Uterus (tissue), 4 donors: ENCODE results near the gene ZNF148. TPM values are rescaled to one million over a fixed set of nuclear protein-coding genes. Genes with fewer than 3 reads are reported as not detected.

Source experiments
- DNase-seq, 2 donors: peaks; one replicate each; pipeline ENCODE4 v3.0.0-alpha.2; 2019 to 2020
- H3K27ac ChIP-seq, 2 donors: fragments of 200-600 bp; sonication (generic); 1 replicate in 1 of 2; 2 replicates in 1 of 2; pipeline ENCODE4 v1.5.1; 2016 to 2018
- H3K27me3 ChIP-seq, 2 donors: fragments of 200-600 bp; sonication (generic); one replicate each; pipeline ENCODE4 v1.5.1; 2018 to 2019; ENCODE audit warnings: control low read depth in 1 of 2
- H3K36me3 ChIP-seq, 2 donors: fragments of 200-600 bp; sonication (generic); one replicate each; pipeline ENCODE4 v1.5.1; 2019; ENCODE audit warnings: control low read depth in 1 of 2
- H3K4me1 ChIP-seq, 2 donors: fragments of 200-600 bp; sonication (generic); one replicate each; pipeline ENCODE4 v1.5.1; 2018 to 2019; ENCODE audit warnings: control low read depth in 1 of 2
- H3K4me3 ChIP-seq, 2 donors: fragments of 200-600 bp; sonication (generic); 1 replicate in 1 of 2; 2 replicates in 1 of 2; pipeline ENCODE4 v1.5.1; 2018 to 2019; ENCODE audit warnings: mild to moderate bottlenecking in 1 of 2
- H3K9me3 ChIP-seq, 2 donors: fragments of 200-600 bp; sonication (generic); one replicate each; pipeline ENCODE4 v1.5.1; 2019; ENCODE audit warnings: control low read depth in 1 of 2
- POLR2A ChIP-seq, 2 donors: fragments of 450-650 bp; IDR thresholded peaks; one replicate each; pipeline ENCODE4 v1.6.1; 2016; ENCODE audit warnings: antibody characterized with exemption in 2 of 2, mild to moderate bottlenecking in 1 of 2, moderate library complexity in 1 of 2
- intact Hi-C: fragments of 100-400 bp; cut with DNase I; formaldehyde crosslinking; loops from one replicate; pipeline ENCODE4 v1.15.1; 2023; ENCODE audit warnings: low total_unique reads
- total RNA-seq, 4 donors: library from RNA; depleted of rRNA in 3 of 4; stranded (reverse); fragments of >200 nt in 3 of 4; gene quantifications; one replicate each; pipeline versions ENCODE4 v1.1.0 to v1.2.4, GENCODE V29; 2014 to 2023
- TF ChIP-seq, protein P1 (sequence below), 4 experiments: fragments of 200-600 bp in 2 of 4; fragments of 450-650 bp in 2 of 4; sonication (generic) in 2 of 4; IDR thresholded peaks; one replicate each; pipeline ENCODE4 v1.5.1; 2016 to 2019; ENCODE audit warnings: antibody characterized with exemption in 4 of 4, mild to moderate bottlenecking in 2 of 4, moderate library complexity in 1 of 4
- donor health status: DM: yes; HTN: yes; CAD: no.

ZNF148 gene
- total RNA-seq, 4 donors from 2014 or later, result 21.2 to 93.1 (median 53.0) TPM

DNA sequence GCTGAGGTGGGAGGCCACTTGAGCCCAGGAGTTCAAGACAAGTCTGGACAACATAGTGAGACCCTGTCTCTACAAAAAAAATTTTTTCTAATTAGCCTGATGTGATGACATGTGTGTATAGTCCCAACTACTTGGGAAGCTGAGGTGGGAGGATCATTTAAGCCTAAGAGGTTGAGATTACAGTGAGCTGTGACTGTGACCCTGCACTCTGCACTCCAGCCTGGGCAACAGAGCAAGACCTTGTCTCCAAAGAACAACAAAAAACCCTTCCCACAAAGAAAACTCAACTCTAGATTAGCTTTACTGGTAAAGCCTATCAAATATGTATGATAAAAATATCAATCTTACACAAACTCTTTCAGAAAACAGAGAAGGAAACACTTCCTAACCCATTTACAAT lies 68.5 kb downstream of the ZNF148 start:
- no peak overlapping the region for H3K27ac ChIP-seq
- no peaks in the 10 kb centered on the region for H3K4me1 ChIP-seq
- H3K4me3 ChIP-seq, result no peak overlapping the region
- no peaks in the 10 kb centered on the region for H3K36me3 ChIP-seq
- intact Hi-C loops, result no loop called here
- TF ChIP-seq, protein P1, sequence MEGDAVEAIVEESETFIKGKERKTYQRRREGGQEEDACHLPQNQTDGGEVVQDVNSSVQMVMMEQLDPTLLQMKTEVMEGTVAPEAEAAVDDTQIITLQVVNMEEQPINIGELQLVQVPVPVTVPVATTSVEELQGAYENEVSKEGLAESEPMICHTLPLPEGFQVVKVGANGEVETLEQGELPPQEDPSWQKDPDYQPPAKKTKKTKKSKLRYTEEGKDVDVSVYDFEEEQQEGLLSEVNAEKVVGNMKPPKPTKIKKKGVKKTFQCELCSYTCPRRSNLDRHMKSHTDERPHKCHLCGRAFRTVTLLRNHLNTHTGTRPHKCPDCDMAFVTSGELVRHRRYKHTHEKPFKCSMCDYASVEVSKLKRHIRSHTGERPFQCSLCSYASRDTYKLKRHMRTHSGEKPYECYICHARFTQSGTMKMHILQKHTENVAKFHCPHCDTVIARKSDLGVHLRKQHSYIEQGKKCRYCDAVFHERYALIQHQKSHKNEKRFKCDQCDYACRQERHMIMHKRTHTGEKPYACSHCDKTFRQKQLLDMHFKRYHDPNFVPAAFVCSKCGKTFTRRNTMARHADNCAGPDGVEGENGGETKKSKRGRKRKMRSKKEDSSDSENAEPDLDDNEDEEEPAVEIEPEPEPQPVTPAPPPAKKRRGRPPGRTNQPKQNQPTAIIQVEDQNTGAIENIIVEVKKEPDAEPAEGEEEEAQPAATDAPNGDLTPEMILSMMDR (IDR thresholded peaks at IDR 0.05), result no peak
- H3K27me3 ChIP-seq, result no peaks in the 10 kb centered on the region
- no peaks in the 10 kb centered on the region for H3K9me3 ChIP-seq
- no peak for DNase-seq

DNA sequence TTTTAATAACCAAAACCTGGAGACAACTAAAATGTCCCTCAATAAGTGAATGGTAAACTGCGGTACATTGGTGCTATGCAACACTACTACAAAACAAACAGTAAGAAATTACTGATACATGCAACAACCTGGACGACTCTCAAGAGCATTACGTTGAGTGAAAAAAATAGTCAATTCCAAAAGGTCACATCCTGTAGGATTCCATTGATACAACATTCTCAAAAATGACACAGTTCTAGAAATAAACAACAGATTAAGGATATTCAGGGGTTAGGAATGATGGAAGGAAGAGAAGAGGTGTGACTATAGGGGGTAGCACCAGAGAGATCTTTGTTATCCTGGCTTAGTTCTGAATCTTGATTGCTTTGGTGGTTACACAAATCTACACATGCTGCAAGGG lies 72.2 kb downstream of the ZNF148 start:
- TF ChIP-seq, protein P1 (IDR thresholded peaks at IDR 0.05), result no peak
- TF ChIP-seq POLR2A (IDR thresholded peaks at IDR 0.05), result no peak
- H3K9me3 ChIP-seq, result no peaks in the 10 kb centered on the region
- intact Hi-C loops, result no loop called here

DNA sequence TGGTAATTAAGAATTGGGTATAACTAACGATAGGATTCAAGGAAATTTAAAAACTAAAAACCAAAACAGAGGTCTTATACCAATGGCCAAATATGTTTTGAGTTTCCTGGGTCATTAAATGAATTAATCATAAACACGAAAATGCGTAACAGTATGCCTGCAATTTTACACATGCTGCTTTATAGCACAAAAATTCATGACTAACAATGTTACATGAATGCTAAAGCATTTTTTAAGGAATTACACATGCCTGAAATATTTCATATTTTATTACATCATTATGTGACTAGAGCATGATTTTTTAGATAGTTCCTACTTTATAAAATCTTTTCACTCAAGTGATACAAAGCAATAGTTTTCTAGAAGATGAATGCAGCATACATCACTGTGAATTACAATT lies 74.7 kb downstream of the ZNF148 start:
- H3K27me3 ChIP-seq, result no peaks in the 10 kb centered on the region
- no peak for DNase-seq
- H3K9me3 ChIP-seq, result no peaks in the 10 kb centered on the region
- H3K4me1 ChIP-seq, result no peaks in the 10 kb centered on the region
- no peak overlapping the region for H3K27ac ChIP-seq
- intact Hi-C loops, result no loop called here
- H3K36me3 ChIP-seq, result no peaks in the 10 kb centered on the region
- no peak overlapping the region for H3K4me3 ChIP-seq
- TF ChIP-seq POLR2A (IDR thresholded peaks at IDR 0.05), result no peak
- TF ChIP-seq, protein P1 (IDR thresholded peaks at IDR 0.05), result no peak

More for the DNA sequence above, 72.2 kb downstream of the ZNF148 start:
- Histone ChIP-seq H3K27ac (no peak overlapping the region), H3K4me3 (no peak overlapping the region), H3K36me3 (no peaks in the 10 kb centered on the region), H3K27me3 (no peaks in the 10 kb centered on the region), H3K4me1 (no peaks in the 10 kb centered on the region)
- DNase-seq, result no peak

DNA sequence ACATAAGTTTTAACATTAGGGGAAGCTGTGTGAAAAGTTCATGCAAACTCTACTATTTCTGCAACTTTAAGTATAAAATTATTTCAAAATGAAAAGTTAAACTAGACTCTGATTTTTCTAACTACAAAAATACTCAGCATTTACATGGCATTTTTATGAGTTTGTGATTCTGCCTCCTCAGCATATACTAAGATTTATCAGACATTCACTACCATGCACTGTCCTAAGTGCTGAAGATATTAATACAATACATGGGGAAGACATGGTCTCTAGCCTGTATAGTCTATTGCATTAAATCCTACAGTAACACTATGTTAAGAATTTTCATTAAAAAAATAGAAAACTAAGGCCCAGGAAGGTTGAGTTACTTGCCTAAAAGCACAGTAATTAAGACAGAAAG lies 80.7 kb downstream of the ZNF148 start:
- TF ChIP-seq, protein P1 (IDR thresholded peaks at IDR 0.05), result no peak
- no peak for TF ChIP-seq POLR2A (IDR thresholded peaks at IDR 0.05)
- Histone ChIP-seq H3K4me3 (no peak overlapping the region), H3K4me1 (no peaks in the 10 kb centered on the region), H3K36me3 (no peaks in the 10 kb centered on the region), H3K9me3 (no peaks in the 10 kb centered on the region), H3K27me3 (no peaks in the 10 kb centered on the region), H3K27ac (no peak overlapping the region)
- intact Hi-C loops, result no loop called here
- no peak for DNase-seq

DNA sequence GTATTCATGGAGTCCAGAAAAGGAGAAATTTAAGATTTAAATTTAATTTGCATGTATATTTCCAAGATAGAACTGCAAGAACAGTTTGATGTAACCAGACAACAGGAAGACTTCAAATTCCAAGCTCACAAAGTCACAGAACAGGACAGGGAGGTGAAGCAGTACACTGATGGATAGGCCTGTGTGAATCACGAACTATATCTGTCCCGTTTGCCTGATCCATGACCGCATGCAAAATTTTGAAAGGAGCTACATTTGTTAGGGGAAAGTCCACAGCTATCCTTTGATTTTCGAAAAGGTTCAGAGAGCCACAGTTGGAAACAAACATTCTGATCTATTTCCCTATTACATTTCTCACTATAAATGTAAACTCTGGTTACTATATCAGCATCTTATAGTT lies 83.1 kb downstream of the ZNF148 start:
- Histone ChIP-seq H3K9me3 (no peaks in the 10 kb centered on the region), H3K27ac (no peak overlapping the region), H3K27me3 (no peaks in the 10 kb centered on the region), H3K36me3 (no peaks in the 10 kb centered on the region), H3K4me1 (no peaks in the 10 kb centered on the region), H3K4me3 (no peak overlapping the region)
- DNase-seq, result no peak
- no peak for TF ChIP-seq POLR2A (IDR thresholded peaks at IDR 0.05)
- TF ChIP-seq, protein P1 (IDR thresholded peaks at IDR 0.05), result no peak
- intact Hi-C loops, result no loop called here
